ENCODE data around the gene HS6ST3.

HS6ST3 gene

GRCh38 chr13:96527497-96527896 lies 437.6 kb downstream of the HS6ST3 start:
- TF ChIP-seq TAF1 (IDR thresholded peaks at IDR 0.05; ENCODE audit: borderline replicate concordance, low read depth, low read length) (no peak), POLR2A (IDR thresholded peaks at IDR 0.05; ENCODE audit: low read depth, low read length) (no peak), POLR2AphosphoS5 (IDR thresholded peaks at IDR 0.05; ENCODE audit: low read depth, low read length) (no peak)
- no peak for DNase-seq (ENCODE audit: insufficient read length)
- no peak for FAIRE-seq

DNA sequence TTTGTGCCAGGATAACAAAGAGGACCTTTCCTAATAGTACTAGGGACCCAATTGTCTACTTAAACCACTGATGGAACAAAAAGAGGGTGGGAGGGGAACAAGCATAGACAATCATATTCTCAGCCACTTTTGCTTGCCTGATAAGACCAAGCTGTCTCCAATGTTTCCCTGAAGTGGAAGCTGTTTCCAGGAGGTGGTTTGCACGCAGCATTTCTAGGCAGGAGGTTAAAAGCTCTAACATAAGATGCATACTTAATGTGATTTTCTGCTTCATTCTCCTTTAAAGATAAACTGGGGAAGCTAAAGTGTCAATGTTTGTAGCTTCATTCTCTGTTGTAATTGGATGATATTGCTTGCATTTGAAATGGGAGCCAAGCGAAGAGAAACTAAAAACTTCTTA lies 442.9 kb downstream of the HS6ST3 start:
- FAIRE-seq (no peak), DNase-seq (ENCODE audit: insufficient read length) (no peak)
- TF ChIP-seq POLR2A (IDR thresholded peaks at IDR 0.05; ENCODE audit: low read depth, low read length) (no peak), TAF1 (IDR thresholded peaks at IDR 0.05; ENCODE audit: borderline replicate concordance, low read depth, low read length) (no peak), POLR2AphosphoS5 (IDR thresholded peaks at IDR 0.05; ENCODE audit: low read depth, low read length) (no peak)

DNA sequence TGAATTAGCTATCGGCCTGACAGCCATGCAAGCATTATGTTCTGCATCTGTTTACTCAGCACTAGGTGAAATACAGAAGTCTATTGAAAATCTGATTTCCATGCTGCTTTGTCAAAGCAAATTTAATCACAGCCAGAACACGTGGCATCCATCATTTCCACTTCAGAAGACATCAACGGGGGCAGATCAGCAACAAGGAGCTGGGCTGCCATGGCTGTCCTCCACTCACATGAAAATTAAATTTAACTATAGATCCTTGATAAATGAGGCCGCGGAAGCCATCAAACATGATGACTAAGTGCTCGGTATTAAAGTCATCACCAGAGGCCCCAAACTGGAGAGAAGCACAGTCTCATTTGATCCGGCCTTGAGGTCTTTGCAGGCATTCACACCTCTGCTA lies 443.5 kb downstream of the HS6ST3 start:
- FAIRE-seq = no peak
- TF ChIP-seq TAF1 (IDR thresholded peaks at IDR 0.05; ENCODE audit: borderline replicate concordance, low read depth, low read length) = no peak
- no peak for TF ChIP-seq POLR2AphosphoS5 (IDR thresholded peaks at IDR 0.05; ENCODE audit: low read depth, low read length)
- no peak for TF ChIP-seq POLR2A (IDR thresholded peaks at IDR 0.05; ENCODE audit: low read depth, low read length)
- no peak for DNase-seq (ENCODE audit: insufficient read length)

GRCh38 chr13:96539791-96540190 lies 449.9 kb downstream of the HS6ST3 start:
- FAIRE-seq (no peak), DNase-seq (ENCODE audit: insufficient read length) (no peak)
- TF ChIP-seq TAF1 (IDR thresholded peaks at IDR 0.05; ENCODE audit: borderline replicate concordance, low read depth, low read length) = no peak
- no peak for TF ChIP-seq POLR2A (IDR thresholded peaks at IDR 0.05; ENCODE audit: low read depth, low read length)
- TF ChIP-seq POLR2AphosphoS5 (IDR thresholded peaks at IDR 0.05; ENCODE audit: low read depth, low read length) = no peak

DNA sequence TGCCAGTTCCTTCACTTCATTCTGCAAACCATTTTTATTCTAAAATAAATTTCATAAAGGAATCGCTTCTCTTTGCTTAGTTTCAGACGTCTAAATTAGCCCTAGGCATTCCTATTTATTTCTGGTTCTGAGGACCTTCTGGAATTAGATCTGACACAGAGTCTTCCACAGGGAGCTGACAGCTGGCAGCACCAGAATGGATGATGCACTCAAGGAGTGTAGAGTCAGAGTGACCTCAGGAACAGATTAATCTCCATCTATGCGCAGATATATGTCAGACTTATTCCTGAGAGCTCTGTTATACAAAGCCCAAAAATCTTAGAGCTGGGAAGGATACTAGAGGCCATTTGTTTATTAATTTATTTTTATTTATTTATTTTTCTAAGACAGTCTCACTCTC lies 450.8 kb downstream of the HS6ST3 start:
- DNase-seq (ENCODE audit: insufficient read length) (no peak), FAIRE-seq (no peak)
- no peak for TF ChIP-seq POLR2AphosphoS5 (IDR thresholded peaks at IDR 0.05; ENCODE audit: low read depth, low read length)
- no peak for TF ChIP-seq TAF1 (IDR thresholded peaks at IDR 0.05; ENCODE audit: borderline replicate concordance, low read depth, low read length)

GRCh38 chr13:96542986-96543385 lies 453.1 kb downstream of the HS6ST3 start:
- FAIRE-seq (no peak), DNase-seq (ENCODE audit: insufficient read length) (no peak)
- TF ChIP-seq POLR2AphosphoS5 (IDR thresholded peaks at IDR 0.05; ENCODE audit: low read depth, low read length) (no peak), TAF1 (IDR thresholded peaks at IDR 0.05; ENCODE audit: borderline replicate concordance, low read depth, low read length) (no peak), POLR2A (IDR thresholded peaks at IDR 0.05; ENCODE audit: low read depth, low read length) (no peak)

DNA sequence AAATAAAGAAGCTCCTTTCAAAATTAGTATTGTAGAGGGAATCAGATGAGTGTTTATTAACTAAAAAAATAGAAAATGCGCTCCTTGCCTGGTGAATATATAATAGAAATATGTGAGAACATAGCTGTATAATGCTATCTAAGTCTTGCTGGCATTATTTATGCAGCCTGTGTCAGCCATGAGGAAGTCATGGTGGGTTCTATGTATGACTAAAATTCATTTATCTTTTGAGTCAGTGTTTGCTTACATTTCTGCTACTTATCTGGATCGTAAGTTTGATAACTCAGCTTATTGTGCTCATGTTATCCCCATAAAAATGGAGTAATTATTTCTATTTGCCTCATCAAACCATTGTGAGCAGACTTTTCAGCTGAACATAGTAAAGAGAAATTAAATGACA lies 455.1 kb downstream of the HS6ST3 start:
- no peak for FAIRE-seq
- no peak for DNase-seq (ENCODE audit: insufficient read length)
- TF ChIP-seq TAF1 (IDR thresholded peaks at IDR 0.05; ENCODE audit: borderline replicate concordance, low read depth, low read length) = no peak

DNA sequence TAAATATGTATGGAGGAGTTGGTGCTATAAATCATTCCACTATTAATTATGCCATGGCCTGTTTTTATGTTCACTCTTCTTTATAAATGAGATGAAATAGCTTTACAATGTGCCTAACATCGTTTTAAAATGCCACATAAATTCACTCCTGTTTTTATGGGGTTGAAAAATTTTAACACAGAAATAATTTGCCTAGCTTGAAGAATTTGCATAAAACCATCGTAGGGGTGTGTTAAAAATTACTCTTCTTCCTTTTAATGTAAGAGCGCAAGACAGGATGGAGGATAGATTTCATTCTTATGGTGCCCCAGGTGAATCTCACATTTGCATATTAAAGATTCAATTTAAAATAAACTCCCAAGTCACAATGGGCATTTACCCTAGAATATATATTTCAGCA lies 456.6 kb downstream of the HS6ST3 start:
- no peak for DNase-seq (ENCODE audit: insufficient read length)
- FAIRE-seq = no peak
- TF ChIP-seq POLR2A (IDR thresholded peaks at IDR 0.05; ENCODE audit: low read depth, low read length) (no peak), POLR2AphosphoS5 (IDR thresholded peaks at IDR 0.05; ENCODE audit: low read depth, low read length) (no peak), TAF1 (IDR thresholded peaks at IDR 0.05; ENCODE audit: borderline replicate concordance, low read depth, low read length) (no peak)

DNA sequence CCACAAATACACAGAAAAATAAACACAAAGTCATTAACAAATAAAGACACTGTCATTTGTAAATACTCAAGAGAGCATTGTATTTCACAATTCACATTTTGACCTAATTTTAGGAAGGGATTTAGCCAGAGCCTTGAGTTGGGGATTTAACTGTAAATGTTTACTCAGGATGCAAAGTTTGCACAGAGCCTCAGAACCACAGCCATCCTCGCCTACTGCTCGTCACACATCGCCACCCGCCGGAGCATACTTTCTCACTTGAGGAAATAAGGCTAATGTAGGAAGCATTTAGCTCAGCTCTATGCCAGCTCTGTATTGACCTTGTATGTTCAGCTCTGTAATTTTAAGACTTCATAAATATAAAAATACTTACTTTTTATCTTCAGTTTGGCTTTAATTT lies 461.6 kb downstream of the HS6ST3 start:
- TF ChIP-seq TAF1 (IDR thresholded peaks at IDR 0.05; ENCODE audit: borderline replicate concordance, low read depth, low read length) (no peak), POLR2A (IDR thresholded peaks at IDR 0.05; ENCODE audit: low read depth, low read length) (no peak), POLR2AphosphoS5 (IDR thresholded peaks at IDR 0.05; ENCODE audit: low read depth, low read length) (no peak)
- FAIRE-seq = no peak
- no peak for DNase-seq (ENCODE audit: insufficient read length)

DNA sequence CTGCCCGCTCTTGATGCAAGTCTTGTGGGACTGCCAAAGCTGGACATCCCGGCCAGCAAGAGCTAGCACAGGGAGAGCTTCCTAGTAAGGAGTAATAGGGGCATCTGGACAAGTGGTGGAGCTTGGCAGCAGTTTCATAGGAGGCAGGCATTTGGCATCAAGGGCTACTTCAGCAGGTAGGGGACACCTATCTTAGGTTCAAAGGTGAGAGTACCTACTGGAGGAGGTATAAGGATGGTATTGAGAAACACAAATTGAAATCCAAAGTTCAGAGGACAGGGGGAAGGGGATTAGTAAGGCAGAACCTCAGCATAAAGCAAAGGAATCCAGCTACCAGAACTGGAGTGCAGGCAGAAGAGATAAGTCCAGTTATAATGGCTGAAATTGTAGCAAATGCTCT lies 462.7 kb downstream of the HS6ST3 start:
- no peak for TF ChIP-seq TAF1 (IDR thresholded peaks at IDR 0.05; ENCODE audit: borderline replicate concordance, low read depth, low read length)
- no peak for TF ChIP-seq POLR2AphosphoS5 (IDR thresholded peaks at IDR 0.05; ENCODE audit: low read depth, low read length)
- TF ChIP-seq POLR2A (IDR thresholded peaks at IDR 0.05; ENCODE audit: low read depth, low read length) = no peak
- FAIRE-seq (no peak), DNase-seq (ENCODE audit: insufficient read length) (no peak)

DNA sequence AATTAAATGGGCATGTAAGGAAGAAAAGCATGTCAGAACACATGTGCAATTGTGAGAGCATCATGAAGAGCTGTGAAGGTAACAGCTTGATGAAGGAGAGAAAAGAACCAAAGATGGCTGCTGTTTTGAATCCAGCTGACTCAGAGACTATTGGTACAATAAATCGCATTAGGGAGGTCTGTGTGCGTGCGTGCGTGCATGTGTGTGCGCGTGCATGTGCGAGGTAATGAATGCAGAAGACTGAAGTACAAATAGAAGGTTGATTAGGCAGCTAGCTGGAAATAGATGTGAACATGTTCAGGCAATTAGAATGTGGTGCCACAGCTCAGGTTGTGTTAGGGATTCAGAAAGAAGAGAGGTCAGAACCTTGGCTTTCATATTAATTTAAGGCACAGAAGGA lies 463.9 kb downstream of the HS6ST3 start:
- no peak for DNase-seq (ENCODE audit: insufficient read length)
- no peak for FAIRE-seq
- TF ChIP-seq POLR2AphosphoS5 (IDR thresholded peaks at IDR 0.05; ENCODE audit: low read depth, low read length) (no peak), TAF1 (IDR thresholded peaks at IDR 0.05; ENCODE audit: borderline replicate concordance, low read depth, low read length) (no peak), POLR2A (IDR thresholded peaks at IDR 0.05; ENCODE audit: low read depth, low read length) (no peak)

GRCh38 chr13:96573563-96573962 lies 483.7 kb downstream of the HS6ST3 start:
- no peak for DNase-seq (ENCODE audit: insufficient read length)
- FAIRE-seq = no peak
- TF ChIP-seq POLR2A (IDR thresholded peaks at IDR 0.05; ENCODE audit: low read depth, low read length) = no peak
- TF ChIP-seq TAF1 (IDR thresholded peaks at IDR 0.05; ENCODE audit: borderline replicate concordance, low read depth, low read length) = no peak
- no peak for TF ChIP-seq POLR2AphosphoS5 (IDR thresholded peaks at IDR 0.05; ENCODE audit: low read depth, low read length)

Data from GM12892 (cell line).